PC-9 (cell line): ENCODE data around the gene SERPINA12. TPM values are rescaled to one million over a fixed set of nuclear protein-coding genes. Genes with fewer than 3 reads are reported as not detected.

Experiments used
- BruUV-seq: library from RNA; stranded (reverse); fragments of 400-500 nt; replicated peaks from 2 replicates; lab custom pipeline; 2021; lab: Mats Ljungman, UMichigan
- CTCF ChIA-PET: fragments of 300-600 bp; sonication (Branson Sonifier 250); formaldehyde crosslinking; loops from one replicate; lab custom pipeline; 2022; ENCODE audit warnings: antibody characterized with exemption; lab: Charles Lee
- POLR2A ChIA-PET: fragments of 300-600 bp; sonication (Branson Sonifier 250); formaldehyde crosslinking; loops from one replicate; lab custom pipeline; 2022; ENCODE audit warnings: antibody characterized with exemption; ENCODE audit not compliant: unreplicated experiment; lab: Charles Lee
- DNase-seq, 2 experiments: peaks; one replicate each; pipeline versions ENCODE4 v3.0.0 to v3.0.0-alpha.2; 2015 to 2022; ENCODE audit warnings: mixed read lengths in 1 of 2
- H2AFZ ChIP-seq: fragments of 200-600 bp; sonication (generic); 2 replicates; pipeline ENCODE4 v1.8.1; 2017; ENCODE audit warnings: antibody characterized with exemption
- H3F3A ChIP-seq: fragments of 200-600 bp; sonication (generic); 2 replicates; pipeline ENCODE4 v1.8.1; 2017; ENCODE audit warnings: antibody characterized with exemption, mild to moderate bottlenecking, low read depth; ENCODE audit not compliant: insufficient read depth
- H3K27ac ChIP-seq: fragments of 200-600 bp; sonication (generic); 2 replicates; pipeline ENCODE4 v1.6.1; 2016; ENCODE audit warnings: mixed run types
- H3K27me3 ChIP-seq: fragments of 200-600 bp; sonication (generic); 2 replicates; pipeline ENCODE4 v1.6.1; 2016; ENCODE audit warnings: low read depth, mixed run types; ENCODE audit not compliant: insufficient read depth
- H3K36me3 ChIP-seq: fragments of 200-600 bp; sonication (generic); 2 replicates; pipeline ENCODE4 v1.6.1; 2016; ENCODE audit warnings: low read depth, mixed run types
- H3K4me1 ChIP-seq: fragments of 200-600 bp; sonication (generic); replicated peaks from 2 replicates; pipeline ENCODE4 v1.6.1; 2016; ENCODE audit warnings: mixed run types; ENCODE audit not compliant: insufficient read depth
- H3K4me2 ChIP-seq: fragments of 200-600 bp; sonication (generic); 2 replicates; pipeline ENCODE4 v1.6.1; 2017; ENCODE audit warnings: mixed run types
- H3K4me3 ChIP-seq: fragments of 200-600 bp; sonication (generic); 2 replicates; pipeline ENCODE4 v1.6.1; 2016; ENCODE audit warnings: mixed run types
- H3K79me2 ChIP-seq: fragments of 200-600 bp; sonication (generic); 2 replicates; pipeline ENCODE4 v1.6.1; 2017; ENCODE audit warnings: low read depth, mixed run types
- H3K9me2 ChIP-seq: fragments of 200-600 bp; sonication (generic); 2 replicates; pipeline ENCODE4 v1.8.1; 2017; ENCODE audit warnings: mild to moderate bottlenecking; ENCODE audit not compliant: insufficient read depth
- H3K9me3 ChIP-seq: fragments of 200-600 bp; sonication (generic); 2 replicates; pipeline ENCODE4 v1.8.1; 2016; ENCODE audit warnings: low read depth; ENCODE audit not compliant: insufficient read depth
- H4K20me1 ChIP-seq: fragments of 200-600 bp; sonication (generic); 2 replicates; pipeline ENCODE4 v1.8.1; 2017; ENCODE audit not compliant: insufficient read depth
- CTCF ChIP-seq: fragments of 200-600 bp; sonication (generic); conservative IDR thresholded peaks from 2 replicates; pipeline ENCODE4 v1.6.1; 2017; ENCODE audit warnings: mixed run types, antibody characterized with exemption, mild to moderate bottlenecking, moderate library complexity
- EZH2 ChIP-seq: fragments of 200-600 bp; sonication (generic); IDR thresholded peaks from 2 replicates; pipeline ENCODE4 v1.8.0; 2017; ENCODE audit warnings: antibody characterized with exemption, low read depth
- intact Hi-C: fragments of 100-400 bp; cut with micrococcal nuclease; formaldehyde crosslinking; loops from one replicate; pipeline ENCODE4 v1.10.0; 2022; ENCODE audit not compliant: unreplicated experiment
- total RNA-seq: library from RNA; stranded (reverse); gene quantifications from 2 replicates; pipeline ENCODE4 v1.2.3, GENCODE V29; 2021

Gene SERPINA12
- total RNA-seq, 1 experiment from 2014 or later = not detected

- no peak overlapping the region for H3K4me3 ChIP-seq
- H2AFZ ChIP-seq = no peak overlapping the region
- H3F3A ChIP-seq = no peaks in the 10 kb centered on the region
- H3K27me3 ChIP-seq = no peaks in the 10 kb centered on the region
- no peak for DNase-seq
- H3K79me2 ChIP-seq = no peaks in the 10 kb centered on the region
- H3K9me3 ChIP-seq = no peaks in the 10 kb centered on the region
- intact Hi-C loops = no loop called here
- CTCF ChIA-PET = no interaction called here
- no TSS peak for BruUV-seq
- H4K20me1 ChIP-seq = no peaks in the 10 kb centered on the region
- H3K4me1 ChIP-seq = no peaks in the 10 kb centered on the region
- H3K36me3 ChIP-seq = no peaks in the 10 kb centered on the region
- no peak for TF ChIP-seq EZH2
- no peak for TF ChIP-seq CTCF
- no peak overlapping the region for H3K27ac ChIP-seq
- POLR2A ChIA-PET = no interaction called here
- no peak overlapping the region for H3K4me2 ChIP-seq
- H3K9me2 ChIP-seq = no peaks in the 10 kb centered on the region
Measured at GRCh38 chr14:94451826-94452225, 57.4 kb downstream of the SERPINA12 start.

GRCh38 chr14:94451091-94451771 is 58.0 kb downstream of the SERPINA12 start:
- no TSS peak for BruUV-seq
- Histone ChIP-seq H3K27ac (no peak overlapping the region), H3F3A (no peaks in the 10 kb centered on the region), H3K9me3 (no peaks in the 10 kb centered on the region), H2AFZ (no peak overlapping the region), H3K4me2 (no peak overlapping the region), H4K20me1 (no peaks in the 10 kb centered on the region), H3K27me3 (no peaks in the 10 kb centered on the region), H3K36me3 (no peaks in the 10 kb centered on the region), H3K9me2 (no peaks in the 10 kb centered on the region), H3K4me1 (no peaks in the 10 kb centered on the region), H3K4me3 (no peak overlapping the region), H3K79me2 (no peaks in the 10 kb centered on the region)
- CTCF ChIA-PET = no interaction called here
- DNase-seq = no peak
- POLR2A ChIA-PET = no interaction called here
- TF ChIP-seq EZH2 (no peak), CTCF (no peak)
- intact Hi-C loops = no loop called here

- H3K4me1 ChIP-seq = no peaks in the 10 kb centered on the region
- no peaks in the 10 kb centered on the region for H4K20me1 ChIP-seq
- no peak overlapping the region for H3K4me2 ChIP-seq
- H3K79me2 ChIP-seq = no peaks in the 10 kb centered on the region
- intact Hi-C loops = no loop called here
- H3K27me3 ChIP-seq = no peaks in the 10 kb centered on the region
- DNase-seq = no peak
- H3F3A ChIP-seq = no peaks in the 10 kb centered on the region
- POLR2A ChIA-PET = no interaction called here
- H2AFZ ChIP-seq = no peak overlapping the region
- CTCF ChIA-PET = no interaction called here
- H3K9me3 ChIP-seq = no peaks in the 10 kb centered on the region
- H3K4me3 ChIP-seq = no peak overlapping the region
- H3K9me2 ChIP-seq = no peaks in the 10 kb centered on the region
- H3K27ac ChIP-seq = no peak overlapping the region
- no peak for TF ChIP-seq EZH2
- TF ChIP-seq CTCF = no peak
- H3K36me3 ChIP-seq = no peaks in the 10 kb centered on the region
- no TSS peak for BruUV-seq
Measured at GRCh38 chr14:94450722-94451090, 58.6 kb downstream of the SERPINA12 start.
